Immature natural killer cell (primary cell): ENCODE measurements around the gene PPP1R36. TPM values are rescaled to one million over a fixed set of nuclear protein-coding genes. Genes with fewer than 3 reads are reported as not detected.
A peak's percentile ranks its signal among the peaks of the same experiment; 100 is the strongest.

Source experiments
- DNase-seq, 3 donors: peaks; one replicate each; pipeline ENCODE4 v3.0.0; 2022; ENCODE audit warnings: mixed read lengths in 1 of 3
- H3K27ac Mint-ChIP-seq, 6 donors: one replicate each; pipeline ENCODE4 v1.8.0; 2020; ENCODE audit warnings: mixed read lengths in 6 of 6, mild to moderate bottlenecking in 5 of 6, inconsistent platforms in 4 of 6, moderate library complexity in 3 of 6
- H3K27me3 Mint-ChIP-seq, 3 donors: one replicate each; pipeline ENCODE4 v1.8.0; 2020 to 2021; ENCODE audit warnings: low read depth in 3 of 3, mild to moderate bottlenecking in 3 of 3, mixed read lengths in 3 of 3, moderate library complexity in 3 of 3, inconsistent platforms in 1 of 3
- H3K36me3 Mint-ChIP-seq, 3 donors: one replicate each; pipeline ENCODE4 v1.8.0; 2020; ENCODE audit warnings: mixed read lengths in 3 of 3, inconsistent platforms in 2 of 3, mild to moderate bottlenecking in 2 of 3
- H3K4me1 Mint-ChIP-seq, 2 donors: one replicate each; pipeline ENCODE4 v1.8.0; 2020; ENCODE audit warnings: inconsistent platforms in 2 of 2, mild to moderate bottlenecking in 2 of 2, mixed read lengths in 2 of 2, moderate library complexity in 1 of 2
- H3K4me3 Mint-ChIP-seq, 5 donors: one replicate each; pipeline ENCODE4 v1.8.0; 2020; ENCODE audit warnings: mild to moderate bottlenecking in 5 of 5, mixed read lengths in 5 of 5, inconsistent platforms in 3 of 5, moderate library complexity in 3 of 5
- H3K9me3 Mint-ChIP-seq, 6 donors: one replicate each; pipeline ENCODE4 v1.8.0; 2020; ENCODE audit warnings: mild to moderate bottlenecking in 6 of 6, mixed read lengths in 6 of 6, inconsistent platforms in 4 of 6, moderate library complexity in 3 of 6
- polyA plus RNA-seq, 3 donors: library from polyadenylated mRNA; unstranded; fragments of 300-500 nt; fragmentation: Illumina TruSeq; gene quantifications; one replicate each; pipeline ENCODE4 v1.2.3, GENCODE V29; 2021

Gene PPP1R36
- polyA plus RNA-seq: under 1 TPM in 2 of 3 donors, not detected in 1; 0.47 to 0.81 TPM

- Mint-ChIP-seq H3K27me3 (peaks cover 7 to 11% (median 9%) of the 10 kb centered on the region in 3 donors), H3K9me3 (no peaks in the 10 kb centered on the region), H3K4me1 (peaks cover 14 to 18% of the 10 kb centered on the region in 2 donors), H3K36me3 (peaks cover 0 to 3% (median 0%) of the 10 kb centered on the region in 3 donors), H3K4me3 (peak within 1 kb of the TSS; percentile 72 to 86 (median 83)), H3K27ac (peak within 1 kb of the TSS in 1 of 6 donors; percentile 73)
- peak; percentile 38 to 48 (median 44) for DNase-seq
These were observed at the start of gene PPP1R36 for GRCh38 chr14:64549791-64550620. PPP1R36 (plus strand) TSS chr14:64549961; CDS start chr14:64549998, 37 bp downstream.

GRCh38 chr14:64500088-64500487, 49.7 kb upstream of the PPP1R36 start:
- peaks cover 0 to 8% (median 5%) of the 10 kb centered on the region in 3 donors for H3K36me3 Mint-ChIP-seq
- peak overlapping the region; percentile 10 to 100 (median 74) for H3K27ac Mint-ChIP-seq
- H3K9me3 Mint-ChIP-seq: peaks cover 0 to 3% (median 0%) of the 10 kb centered on the region in 6 donors
- peaks cover 12 to 19% (median 17%) of the 10 kb centered on the region in 3 donors for H3K27me3 Mint-ChIP-seq
- peak overlapping the region in 2 of 5 donors; percentile 12 to 27 for H3K4me3 Mint-ChIP-seq
- H3K4me1 Mint-ChIP-seq: peaks cover 44 to 63% of the 10 kb centered on the region in 2 donors
- DNase-seq: no peak

GRCh38 chr14:64501411-64502171, 48.2 kb upstream of the PPP1R36 start:
- no peak for DNase-seq
- H3K36me3 Mint-ChIP-seq: peaks cover 0 to 7% (median 5%) of the 10 kb centered on the region in 3 donors
- H3K4me1 Mint-ChIP-seq: peaks cover 58 to 73% of the 10 kb centered on the region in 2 donors
- H3K27me3 Mint-ChIP-seq: peaks cover 13 to 28% (median 28%) of the 10 kb centered on the region in 3 donors
- H3K9me3 Mint-ChIP-seq: peaks cover 0 to 3% (median 0%) of the 10 kb centered on the region in 6 donors
- H3K27ac Mint-ChIP-seq: peak overlapping the region; percentile 99 to 100 (median 99)
- peak overlapping the region; percentile 96 to 100 (median 99) for H3K4me3 Mint-ChIP-seq

- Mint-ChIP-seq H3K36me3 (peaks cover 0 to 5% (median 4%) of the 10 kb centered on the region in 3 donors), H3K4me1 (peaks cover 63 to 73% of the 10 kb centered on the region in 2 donors), H3K9me3 (peaks cover 0 to 3% (median 0%) of the 10 kb centered on the region in 6 donors), H3K27ac (peak overlapping the region; percentile 99 to 100 (median 99)), H3K4me3 (peak overlapping the region; percentile 96 to 100 (median 99)), H3K27me3 (peaks cover 13 to 28% (median 28%) of the 10 kb centered on the region in 3 donors)
- no peak for DNase-seq
These were observed 47.3 kb upstream of the PPP1R36 start for GRCh38 chr14:64502456-64502855.

GRCh38 chr14:64502887-64503433, 46.8 kb upstream of the PPP1R36 start:
- peaks cover 0 to 3% (median 0%) of the 10 kb centered on the region in 6 donors for H3K9me3 Mint-ChIP-seq
- peak overlapping the region; percentile 99 to 100 (median 99) for H3K27ac Mint-ChIP-seq
- peaks cover 13 to 28% (median 28%) of the 10 kb centered on the region in 3 donors for H3K27me3 Mint-ChIP-seq
- peaks cover 67 to 73% of the 10 kb centered on the region in 2 donors for H3K4me1 Mint-ChIP-seq
- peaks cover 0 to 1% (median under 1%) of the 10 kb centered on the region in 3 donors for H3K36me3 Mint-ChIP-seq
- no peak for DNase-seq
- peak overlapping the region; percentile 96 to 100 (median 99) for H3K4me3 Mint-ChIP-seq

GRCh38 chr14:64503434-64504309, 46.1 kb upstream of the PPP1R36 start, which contains the start of gene ZBTB25:
ZBTB25 (minus strand) TSS chr14:64503838; CDS start chr14:64490533, 13,305 bp downstream.
- Mint-ChIP-seq H3K36me3 (no peaks in the 10 kb centered on the region), H3K27ac (peak within 1 kb of the TSS; percentile 99 to 100 (median 100)), H3K9me3 (peaks cover 0 to 3% (median 0%) of the 10 kb centered on the region in 6 donors), H3K27me3 (peaks cover 13 to 28% (median 28%) of the 10 kb centered on the region in 3 donors), H3K4me3 (peak within 1 kb of the TSS; percentile 96 to 100 (median 99)), H3K4me1 (peaks cover 73 to 79% of the 10 kb centered on the region in 2 donors)
- peak; percentile 97 to 99 (median 99) for DNase-seq

GRCh38 chr14:64504310-64504896, 45.4 kb upstream of the PPP1R36 start, which contains the start of gene ZBTB1:
ZBTB1 (plus strand) TSS chr14:64504770; CDS start chr14:64521505, 16,735 bp downstream.
- H3K4me1 Mint-ChIP-seq: peaks cover 79 to 80% of the 10 kb centered on the region in 2 donors
- peak; percentile 91 to 95 (median 93) for DNase-seq
- H3K36me3 Mint-ChIP-seq: no peaks in the 10 kb centered on the region
- H3K9me3 Mint-ChIP-seq: peaks cover 0 to 3% (median 0%) of the 10 kb centered on the region in 6 donors
- peak within 1 kb of the TSS; percentile 92 to 99 (median 96) for H3K4me3 Mint-ChIP-seq
- peak within 1 kb of the TSS; percentile 98 to 100 (median 100) for H3K27ac Mint-ChIP-seq
- H3K27me3 Mint-ChIP-seq: peaks cover 13 to 30% (median 28%) of the 10 kb centered on the region in 3 donors

- peaks cover 0 to 3% (median 0%) of the 10 kb centered on the region in 6 donors for H3K9me3 Mint-ChIP-seq
- peaks cover 13 to 30% (median 28%) of the 10 kb centered on the region in 3 donors for H3K27me3 Mint-ChIP-seq
- peak overlapping the region; percentile 98 to 100 (median 100) for H3K27ac Mint-ChIP-seq
- H3K4me3 Mint-ChIP-seq: peak overlapping the region; percentile 91 to 97 (median 93)
- peak; percentile 83 to 85 (median 84) for DNase-seq
- no peaks in the 10 kb centered on the region for H3K36me3 Mint-ChIP-seq
- peaks cover 79 to 80% of the 10 kb centered on the region in 2 donors for H3K4me1 Mint-ChIP-seq
These were observed 44.6 kb upstream of the PPP1R36 start for GRCh38 chr14:64504897-64505794.

GRCh38 chr14:64506721-64507120, 43.0 kb upstream of the PPP1R36 start:
- Mint-ChIP-seq H3K9me3 (peaks cover 0 to 3% (median 0%) of the 10 kb centered on the region in 6 donors), H3K4me1 (peaks cover 80 to 82% of the 10 kb centered on the region in 2 donors), H3K27ac (peak overlapping the region; percentile 95 to 99 (median 98)), H3K27me3 (peaks cover 13 to 30% (median 30%) of the 10 kb centered on the region in 3 donors), H3K36me3 (no peaks in the 10 kb centered on the region), H3K4me3 (peak overlapping the region; percentile 89 to 97 (median 93))
- DNase-seq: peak; percentile 30 to 33 (median 30)

- Mint-ChIP-seq H3K27ac (peak overlapping the region; percentile 19 to 99 (median 98)), H3K27me3 (peaks cover 13 to 30% (median 30%) of the 10 kb centered on the region in 3 donors), H3K4me3 (peak overlapping the region; percentile 89 to 97 (median 93))
These were observed 42.2 kb upstream of the PPP1R36 start for GRCh38 chr14:64507376-64508156.

More at GRCh38 chr14:64507376-64508156, 42.2 kb upstream of the PPP1R36 start:
- Mint-ChIP-seq H3K9me3 (peaks cover 0 to 3% (median 0%) of the 10 kb centered on the region in 6 donors), H3K36me3 (no peaks in the 10 kb centered on the region), H3K4me1 (peaks cover 73 to 82% of the 10 kb centered on the region in 2 donors)
- DNase-seq: no peak
